Measurements from ENCODE around the gene GOLGA3. TPM values are rescaled to one million over a fixed set of nuclear protein-coding genes. Genes with fewer than 3 reads are reported as not detected.
A peak's percentile ranks its signal among the peaks of the same experiment; 100 is the strongest.

Gene GOLGA3
- total and polyA plus RNA-seq, 10 of the 15 experiments (the other 5 are each of a cell fraction or from before 2014, with no cell fraction given), result 2.0 to 42.7 (median 15.2) TPM

GRCh38 chr12:132761032-132761920 is 67.4 kb downstream of the GOLGA3 start, which contains the start of gene ANKLE2 (continued):
- no peak for TF ChIP-seq SIX5 (IDR thresholded peaks at IDR 0.05; ENCODE audit: low read depth, low read length, severe bottlenecking)
- TF ChIP-seq, protein P1, sequence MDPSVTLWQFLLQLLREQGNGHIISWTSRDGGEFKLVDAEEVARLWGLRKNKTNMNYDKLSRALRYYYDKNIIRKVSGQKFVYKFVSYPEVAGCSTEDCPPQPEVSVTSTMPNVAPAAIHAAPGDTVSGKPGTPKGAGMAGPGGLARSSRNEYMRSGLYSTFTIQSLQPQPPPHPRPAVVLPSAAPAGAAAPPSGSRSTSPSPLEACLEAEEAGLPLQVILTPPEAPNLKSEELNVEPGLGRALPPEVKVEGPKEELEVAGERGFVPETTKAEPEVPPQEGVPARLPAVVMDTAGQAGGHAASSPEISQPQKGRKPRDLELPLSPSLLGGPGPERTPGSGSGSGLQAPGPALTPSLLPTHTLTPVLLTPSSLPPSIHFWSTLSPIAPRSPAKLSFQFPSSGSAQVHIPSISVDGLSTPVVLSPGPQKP (IDR thresholded peaks at IDR 0.05; ENCODE audit: low read depth, low read length), result no peak
- no peak for TF ChIP-seq ZNF217 (IDR thresholded peaks at IDR 0.05)
- no peak for TF ChIP-seq FOXM1 (IDR thresholded peaks at IDR 0.05; ENCODE audit: low read depth, low read length)
- no peak for TF ChIP-seq NR2F1 (conservative IDR thresholded peaks at IDR 0.05)
- no peak for TF ChIP-seq RAD21 (IDR thresholded peaks at IDR 0.05; ENCODE audit: insufficient read depth, low read depth, low read length)
- no peak for TF ChIP-seq MEF2A (IDR thresholded peaks at IDR 0.05; ENCODE audit: insufficient read depth, low read depth, low read length)
- TF ChIP-seq, protein P2, sequence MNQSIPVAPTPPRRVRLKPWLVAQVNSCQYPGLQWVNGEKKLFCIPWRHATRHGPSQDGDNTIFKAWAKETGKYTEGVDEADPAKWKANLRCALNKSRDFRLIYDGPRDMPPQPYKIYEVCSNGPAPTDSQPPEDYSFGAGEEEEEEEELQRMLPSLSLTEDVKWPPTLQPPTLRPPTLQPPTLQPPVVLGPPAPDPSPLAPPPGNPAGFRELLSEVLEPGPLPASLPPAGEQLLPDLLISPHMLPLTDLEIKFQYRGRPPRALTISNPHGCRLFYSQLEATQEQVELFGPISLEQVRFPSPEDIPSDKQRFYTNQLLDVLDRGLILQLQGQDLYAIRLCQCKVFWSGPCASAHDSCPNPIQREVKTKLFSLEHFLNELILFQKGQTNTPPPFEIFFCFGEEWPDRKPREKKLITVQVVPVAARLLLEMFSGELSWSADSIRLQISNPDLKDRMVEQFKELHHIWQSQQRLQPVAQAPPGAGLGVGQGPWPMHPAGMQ (IDR thresholded peaks at IDR 0.05; ENCODE audit: borderline replicate concordance), result no peak
- TF ChIP-seq BACH1 (IDR thresholded peaks at IDR 0.05; ENCODE audit: borderline replicate concordance), result peak; percentile 26; the same call in 1 of the 2 replicates
- no peak for TF ChIP-seq NFXL1 (IDR thresholded peaks at IDR 0.05; ENCODE audit: borderline replicate concordance)
- TF ChIP-seq, protein P3, sequence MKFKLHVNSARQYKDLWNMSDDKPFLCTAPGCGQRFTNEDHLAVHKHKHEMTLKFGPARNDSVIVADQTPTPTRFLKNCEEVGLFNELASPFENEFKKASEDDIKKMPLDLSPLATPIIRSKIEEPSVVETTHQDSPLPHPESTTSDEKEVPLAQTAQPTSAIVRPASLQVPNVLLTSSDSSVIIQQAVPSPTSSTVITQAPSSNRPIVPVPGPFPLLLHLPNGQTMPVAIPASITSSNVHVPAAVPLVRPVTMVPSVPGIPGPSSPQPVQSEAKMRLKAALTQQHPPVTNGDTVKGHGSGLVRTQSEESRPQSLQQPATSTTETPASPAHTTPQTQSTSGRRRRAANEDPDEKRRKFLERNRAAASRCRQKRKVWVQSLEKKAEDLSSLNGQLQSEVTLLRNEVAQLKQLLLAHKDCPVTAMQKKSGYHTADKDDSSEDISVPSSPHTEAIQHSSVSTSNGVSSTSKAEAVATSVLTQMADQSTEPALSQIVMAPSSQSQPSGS (IDR thresholded peaks at IDR 0.05; ENCODE audit: low read length), result no peak
- TF ChIP-seq STAT1 (conservative IDR thresholded peaks at IDR 0.05), result no peak
- no peak for TF ChIP-seq PAX8 (IDR thresholded peaks at IDR 0.05)
- TF ChIP-seq SUPT20H (IDR thresholded peaks at IDR 0.05; ENCODE audit: borderline replicate concordance, control insufficient read depth, low read depth, low read length), result no peak
- TF ChIP-seq BRCA1 (IDR thresholded peaks at IDR 0.05; ENCODE audit: low read depth, low read length), result no peak
- TF ChIP-seq, protein P4, sequence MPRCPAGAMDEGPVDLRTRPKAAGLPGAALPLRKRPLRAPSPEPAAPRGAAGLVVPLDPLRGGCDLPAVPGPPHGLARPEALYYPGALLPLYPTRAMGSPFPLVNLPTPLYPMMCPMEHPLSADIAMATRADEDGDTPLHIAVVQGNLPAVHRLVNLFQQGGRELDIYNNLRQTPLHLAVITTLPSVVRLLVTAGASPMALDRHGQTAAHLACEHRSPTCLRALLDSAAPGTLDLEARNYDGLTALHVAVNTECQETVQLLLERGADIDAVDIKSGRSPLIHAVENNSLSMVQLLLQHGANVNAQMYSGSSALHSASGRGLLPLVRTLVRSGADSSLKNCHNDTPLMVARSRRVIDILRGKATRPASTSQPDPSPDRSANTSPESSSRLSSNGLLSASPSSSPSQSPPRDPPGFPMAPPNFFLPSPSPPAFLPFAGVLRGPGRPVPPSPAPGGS (IDR thresholded peaks at IDR 0.05; ENCODE audit: borderline replicate concordance, insufficient read depth, low read depth, low read length, poor library complexity, severe bottlenecking), result no peak
- peak in 1 of 2 experiments; percentile 42; a peak in 1 of 3 replicates for TF ChIP-seq EGR1 (IDR thresholded peaks at IDR 0.05; ENCODE audit: borderline replicate concordance in 1 of 2, low read depth in 2 of 2, low read length in 2 of 2)
- no peak; the same call in 1 of the 2 replicates for TF ChIP-seq CREM (IDR thresholded peaks at IDR 0.05; ENCODE audit: low read depth)
- no peak for TF ChIP-seq CHD2 (IDR thresholded peaks at IDR 0.05; ENCODE audit: borderline replicate concordance, low read depth, low read length)
- no peak for TF ChIP-seq KDM1A (IDR thresholded peaks at IDR 0.05; ENCODE audit: borderline replicate concordance)
- TF ChIP-seq CBFB (IDR thresholded peaks at IDR 0.05; ENCODE audit: low read depth), result 0 out of 2 replicates have a peak, but pooled peaks have one; percentile 15

Measured in GM12878 (cell line).